LNCAP (cell line): ENCODE data around the gene NMRK2.

Experiments
- CTCF ChIP-seq: fragments of 450-650 bp; IDR thresholded peaks from 2 replicates; pipeline ENCODE4 v1.5.1; 2017; ENCODE audit warnings: mild to moderate bottlenecking

Gene NMRK2

GRCh38 chr19:3945838-3946237 is 13.0 kb downstream of the NMRK2 start:
- no peak for TF ChIP-seq CTCF

GRCh38 chr19:3949294-3949693 is 16.4 kb downstream of the NMRK2 start:
- no peak for TF ChIP-seq CTCF

- no peak for TF ChIP-seq CTCF
Observed at GRCh38 chr19:3949997-3950859, 17.4 kb downstream of the NMRK2 start.

GRCh38 chr19:3950871-3951861 is 18.3 kb downstream of the NMRK2 start:
- TF ChIP-seq CTCF, result no peak

GRCh38 chr19:3954107-3954506 is 21.2 kb downstream of the NMRK2 start:
- TF ChIP-seq CTCF, result no peak

GRCh38 chr19:3955688-3956087 is 22.8 kb downstream of the NMRK2 start:
- no peak for TF ChIP-seq CTCF

GRCh38 chr19:3958836-3959765 is 26.2 kb downstream of the NMRK2 start:
- TF ChIP-seq CTCF, result no peak
